Epithelial cell of prostate (primary cell): Measurements from ENCODE around the gene HOMEZ.
A peak's percentile ranks its signal among the peaks of the same experiment; 100 is the strongest.
"Not testable (repeated sequence)": the region's sequence is repeated elsewhere in the genome, so short reads cannot be mapped to it uniquely, and the experiment has no call there.

Source experiments
- DNase-seq: peaks from one replicate; pipeline ENCODE4 v3.0.0-alpha.2; 2011; ENCODE audit warnings: low read depth, low spot score
- H3K27ac ChIP-seq: fragments of 450-650 bp; 2 replicates; pipeline ENCODE4 v1.5.1; 2017; ENCODE audit warnings: mild to moderate bottlenecking

HOMEZ gene

GRCh38 chr14:23285530-23286019 is 357 bp downstream of the HOMEZ start:
- peak overlapping the region; percentile 83 for H3K27ac ChIP-seq
- no peak for DNase-seq

GRCh38 chr14:23284654-23285529 is 1.0 kb downstream of the HOMEZ start:
- DNase-seq = no peak
- H3K27ac ChIP-seq = peak overlapping the region; percentile 83

- H3K27ac ChIP-seq = no peak overlapping the region
- DNase-seq = no peak
These were observed 4.7 kb downstream of the HOMEZ start for GRCh38 chr14:23281247-23281646.

GRCh38 chr14:23277928-23278327 is 8.0 kb downstream of the HOMEZ start:
- not testable (repeated sequence) for DNase-seq, H3K27ac ChIP-seq

GRCh38 chr14:23277189-23277588 is 8.7 kb downstream of the HOMEZ start:
- no peak for DNase-seq
- no peak overlapping the region for H3K27ac ChIP-seq

GRCh38 chr14:23275412-23275811 is 10.5 kb downstream of the HOMEZ start:
- peak overlapping the region; percentile 53 for H3K27ac ChIP-seq
- no peak for DNase-seq

- no peak overlapping the region for H3K27ac ChIP-seq
- DNase-seq = no peak
These were observed 16.7 kb downstream of the HOMEZ start for GRCh38 chr14:23269193-23269592.

GRCh38 chr14:23260849-23261248 is 25.1 kb downstream of the HOMEZ start:
- DNase-seq, H3K27ac ChIP-seq: not testable (repeated sequence)

GRCh38 chr14:23259426-23259825 is 26.5 kb downstream of the HOMEZ start:
- H3K27ac ChIP-seq = no peak overlapping the region
- DNase-seq = no peak

- no peak overlapping the region for H3K27ac ChIP-seq
- no peak for DNase-seq
These were observed 27.7 kb downstream of the HOMEZ start for GRCh38 chr14:23258256-23258655.

GRCh38 chr14:23252420-23253333 is 33.3 kb downstream of the HOMEZ start:
- no peak for DNase-seq
- H3K27ac ChIP-seq = peak overlapping the region; percentile 71

- peak overlapping the region; percentile 71 for H3K27ac ChIP-seq
- DNase-seq = no peak
These were observed 33.9 kb downstream of the HOMEZ start for GRCh38 chr14:23252006-23252405.

- H3K27ac ChIP-seq = no peak overlapping the region
- no peak for DNase-seq
These were observed 36.1 kb downstream of the HOMEZ start for GRCh38 chr14:23249824-23250223.

GRCh38 chr14:23248601-23249000 is 37.3 kb downstream of the HOMEZ start:
- H3K27ac ChIP-seq = no peak overlapping the region

GRCh38 chr14:23245282-23245681 is 40.6 kb downstream of the HOMEZ start:
- no peak overlapping the region for H3K27ac ChIP-seq
- DNase-seq = no peak

More at GRCh38 chr14:23248601-23249000, 37.3 kb downstream of the HOMEZ start:
- DNase-seq = no peak

- DNase-seq = no peak
- H3K27ac ChIP-seq = no peak overlapping the region
These were observed 42.9 kb downstream of the HOMEZ start for GRCh38 chr14:23243066-23243465.

- no peak overlapping the region for H3K27ac ChIP-seq
- no peak for DNase-seq
These were observed 43.9 kb downstream of the HOMEZ start for GRCh38 chr14:23242076-23242475.

GRCh38 chr14:23241061-23241715 is 44.7 kb downstream of the HOMEZ start:
- not testable (repeated sequence) for DNase-seq, H3K27ac ChIP-seq

GRCh38 chr14:23240661-23241060 is 45.3 kb downstream of the HOMEZ start:
- no peak for DNase-seq
- H3K27ac ChIP-seq = no peak overlapping the region
